Suppressor macrophage treated with lipopolysaccharide for 4 hours (primary cell): ENCODE results near the gene ZFAND2B.

Source experiments
- DNase-seq: peaks from one replicate; pipeline ENCODE4 v3.0.0-alpha.2; 2020

The ZFAND2B gene

GRCh38 chr2:219205165-219205538 lies 1.4 kb upstream of the ZFAND2B start:
- DNase-seq, result no peak

GRCh38 chr2:219205981-219206327 lies 628 bp upstream of the ZFAND2B start:
- DNase-seq, result no peak

GRCh38 chr2:219207134-219207883 lies 727 bp downstream of the ZFAND2B start:
- no peak for DNase-seq

- DNase-seq, result no peak
Measured at GRCh38 chr2:219207884-219208740, 1.5 kb downstream of the ZFAND2B start.

GRCh38 chr2:219209236-219210195 lies 2.9 kb downstream of the ZFAND2B start:
- no peak for DNase-seq

- DNase-seq, result no peak
Measured at GRCh38 chr2:219210196-219210885, 3.8 kb downstream of the ZFAND2B start.

GRCh38 chr2:219210886-219211362 lies 4.3 kb downstream of the ZFAND2B start:
- DNase-seq, result no peak

- DNase-seq, result no peak
Measured at GRCh38 chr2:219213026-219213415, 6.4 kb downstream of the ZFAND2B start.

- no peak for DNase-seq
Measured at GRCh38 chr2:219213486-219214071, 7.0 kb downstream of the ZFAND2B start.

- DNase-seq, result no peak
Measured at GRCh38 chr2:219214141-219214540, 7.6 kb downstream of the ZFAND2B start.

- no peak for DNase-seq
Measured at GRCh38 chr2:219214786-219215185, 8.2 kb downstream of the ZFAND2B start.

GRCh38 chr2:219215871-219216534 lies 9.4 kb downstream of the ZFAND2B start:
- DNase-seq, result no peak

- no peak for DNase-seq
Measured at GRCh38 chr2:219216535-219216915, 9.9 kb downstream of the ZFAND2B start.

GRCh38 chr2:219218217-219218731 lies 11.7 kb downstream of the ZFAND2B start:
- peak; percentile 29 for DNase-seq

GRCh38 chr2:219218732-219219701 lies 12.4 kb downstream of the ZFAND2B start, which contains the start of gene ABCB6:
ABCB6 (minus strand) TSS chr2:219218958; CDS start chr2:219218673, 285 bp downstream.
- DNase-seq, result peak; percentile 71

- no peak for DNase-seq
Measured at GRCh38 chr2:219219784-219220532, 13.4 kb downstream of the ZFAND2B start.

- no peak for DNase-seq
Measured at GRCh38 chr2:219220652-219221402, 14.2 kb downstream of the ZFAND2B start.

GRCh38 chr2:219221957-219222518 lies 15.5 kb downstream of the ZFAND2B start:
- DNase-seq, result no peak
